Panc1 (cell line): ENCODE results near the gene IGFL1.

Source experiments
- CTCF ChIP-seq: fragments of 450-650 bp; IDR thresholded peaks from 2 replicates; pipeline ENCODE4 v1.5.1; 2017; ENCODE audit warnings: mild to moderate bottlenecking
- TCF7L2 ChIP-seq: IDR thresholded peaks from 2 replicates; pipeline ENCODE4 v1.6.1; 2011; ENCODE audit warnings: mild to moderate bottlenecking, low read depth, low read length, inconsistent platforms
- TF ChIP-seq, protein P1 (sequence below), 2 experiments: IDR thresholded peaks; 2 replicates each; pipeline ENCODE4 v1.6.1; 2011 to 2012; ENCODE audit warnings: low read depth in 2 of 2, control low read depth in 1 of 2, low read length in 1 of 2, mild to moderate bottlenecking in 1 of 2, moderate library complexity in 1 of 2; ENCODE audit not compliant: insufficient read depth in 1 of 2

- TF ChIP-seq CTCF (no peak), TCF7L2 (no peak)
- TF ChIP-seq, protein P1, sequence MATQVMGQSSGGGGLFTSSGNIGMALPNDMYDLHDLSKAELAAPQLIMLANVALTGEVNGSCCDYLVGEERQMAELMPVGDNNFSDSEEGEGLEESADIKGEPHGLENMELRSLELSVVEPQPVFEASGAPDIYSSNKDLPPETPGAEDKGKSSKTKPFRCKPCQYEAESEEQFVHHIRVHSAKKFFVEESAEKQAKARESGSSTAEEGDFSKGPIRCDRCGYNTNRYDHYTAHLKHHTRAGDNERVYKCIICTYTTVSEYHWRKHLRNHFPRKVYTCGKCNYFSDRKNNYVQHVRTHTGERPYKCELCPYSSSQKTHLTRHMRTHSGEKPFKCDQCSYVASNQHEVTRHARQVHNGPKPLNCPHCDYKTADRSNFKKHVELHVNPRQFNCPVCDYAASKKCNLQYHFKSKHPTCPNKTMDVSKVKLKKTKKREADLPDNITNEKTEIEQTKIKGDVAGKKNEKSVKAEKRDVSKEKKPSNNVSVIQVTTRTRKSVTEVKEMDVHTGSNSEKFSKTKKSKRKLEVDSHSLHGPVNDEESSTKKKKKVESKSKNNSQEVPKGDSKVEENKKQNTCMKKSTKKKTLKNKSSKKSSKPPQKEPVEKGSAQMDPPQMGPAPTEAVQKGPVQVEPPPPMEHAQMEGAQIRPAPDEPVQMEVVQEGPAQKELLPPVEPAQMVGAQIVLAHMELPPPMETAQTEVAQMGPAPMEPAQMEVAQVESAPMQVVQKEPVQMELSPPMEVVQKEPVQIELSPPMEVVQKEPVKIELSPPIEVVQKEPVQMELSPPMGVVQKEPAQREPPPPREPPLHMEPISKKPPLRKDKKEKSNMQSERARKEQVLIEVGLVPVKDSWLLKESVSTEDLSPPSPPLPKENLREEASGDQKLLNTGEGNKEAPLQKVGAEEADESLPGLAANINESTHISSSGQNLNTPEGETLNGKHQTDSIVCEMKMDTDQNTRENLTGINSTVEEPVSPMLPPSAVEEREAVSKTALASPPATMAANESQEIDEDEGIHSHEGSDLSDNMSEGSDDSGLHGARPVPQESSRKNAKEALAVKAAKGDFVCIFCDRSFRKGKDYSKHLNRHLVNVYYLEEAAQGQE (IDR thresholded peaks at IDR 0.05; ENCODE audit: insufficient read depth in 1 of 2, low read depth in 2 of 2, low read length in 1 of 2), result no peak
Observed at GRCh38 chr19:46250076-46250735, 20.7 kb downstream of the IGFL1 start.
